GM19438 (cell line): ENCODE measurements around the gene DNASE1L3.

ENCODE experiments used
- ATAC-seq: cut with Tn5 transposase; IDR thresholded peaks from one replicate; pipeline ENCODE4 v1.9.1; 2021; ENCODE audit warnings: low read depth; ENCODE audit not compliant: unreplicated experiment

DNASE1L3 gene

DNA sequence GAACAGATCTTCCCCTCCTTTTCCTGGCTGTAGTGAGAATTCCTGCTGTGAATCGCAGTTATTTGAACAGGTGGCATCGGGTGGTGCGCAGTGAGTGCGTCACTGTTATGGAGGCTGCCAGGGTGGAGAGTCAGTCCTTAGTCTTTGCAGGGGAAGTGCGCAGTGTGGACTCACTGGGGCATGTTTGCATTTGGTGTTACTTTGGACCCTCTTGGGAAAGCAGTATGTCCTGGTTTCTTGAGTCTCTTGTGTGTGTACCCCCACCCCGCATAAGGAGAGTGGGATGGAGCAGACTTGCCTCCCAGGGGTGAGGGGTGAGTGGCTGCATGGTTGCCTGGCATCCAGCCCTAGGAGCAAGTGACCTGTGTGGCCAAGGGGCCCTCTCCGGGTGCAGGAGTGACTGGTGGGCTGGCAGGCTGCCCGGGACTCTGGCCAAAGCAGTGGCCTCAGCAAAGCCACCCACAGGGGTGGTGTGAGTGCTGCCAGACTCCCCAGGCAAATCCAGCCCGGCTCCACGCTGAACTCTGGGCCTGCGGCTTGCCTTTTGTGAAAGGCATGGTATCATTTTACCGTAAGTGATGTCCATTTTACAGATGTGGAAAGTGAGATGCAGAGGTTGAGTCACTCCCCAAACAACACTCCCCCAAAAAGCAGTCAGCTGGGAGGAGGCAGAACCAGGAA is 46.4 kb downstream of the DNASE1L3 start:
- no peak for ATAC-seq

DNA sequence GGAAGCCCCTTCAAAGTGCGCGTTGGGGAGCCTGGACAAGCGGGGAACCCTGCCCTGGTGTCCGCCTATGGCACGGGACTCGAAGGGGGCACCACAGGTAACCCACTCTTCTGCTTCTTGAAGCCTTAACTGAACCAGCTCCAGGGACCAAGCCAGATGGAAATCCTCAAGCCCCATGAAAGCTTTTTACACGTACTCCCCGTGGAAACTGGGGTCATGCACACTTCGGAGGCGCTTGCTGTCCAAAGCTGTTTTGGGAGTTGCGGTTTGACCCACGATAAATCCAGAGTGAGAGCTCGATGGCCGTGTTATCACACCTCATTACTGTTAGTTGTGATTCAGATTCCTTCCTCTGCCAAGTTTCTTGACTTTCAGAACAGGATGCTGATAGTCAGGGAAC is 47.5 kb downstream of the DNASE1L3 start:
- ATAC-seq, result no peak

DNA sequence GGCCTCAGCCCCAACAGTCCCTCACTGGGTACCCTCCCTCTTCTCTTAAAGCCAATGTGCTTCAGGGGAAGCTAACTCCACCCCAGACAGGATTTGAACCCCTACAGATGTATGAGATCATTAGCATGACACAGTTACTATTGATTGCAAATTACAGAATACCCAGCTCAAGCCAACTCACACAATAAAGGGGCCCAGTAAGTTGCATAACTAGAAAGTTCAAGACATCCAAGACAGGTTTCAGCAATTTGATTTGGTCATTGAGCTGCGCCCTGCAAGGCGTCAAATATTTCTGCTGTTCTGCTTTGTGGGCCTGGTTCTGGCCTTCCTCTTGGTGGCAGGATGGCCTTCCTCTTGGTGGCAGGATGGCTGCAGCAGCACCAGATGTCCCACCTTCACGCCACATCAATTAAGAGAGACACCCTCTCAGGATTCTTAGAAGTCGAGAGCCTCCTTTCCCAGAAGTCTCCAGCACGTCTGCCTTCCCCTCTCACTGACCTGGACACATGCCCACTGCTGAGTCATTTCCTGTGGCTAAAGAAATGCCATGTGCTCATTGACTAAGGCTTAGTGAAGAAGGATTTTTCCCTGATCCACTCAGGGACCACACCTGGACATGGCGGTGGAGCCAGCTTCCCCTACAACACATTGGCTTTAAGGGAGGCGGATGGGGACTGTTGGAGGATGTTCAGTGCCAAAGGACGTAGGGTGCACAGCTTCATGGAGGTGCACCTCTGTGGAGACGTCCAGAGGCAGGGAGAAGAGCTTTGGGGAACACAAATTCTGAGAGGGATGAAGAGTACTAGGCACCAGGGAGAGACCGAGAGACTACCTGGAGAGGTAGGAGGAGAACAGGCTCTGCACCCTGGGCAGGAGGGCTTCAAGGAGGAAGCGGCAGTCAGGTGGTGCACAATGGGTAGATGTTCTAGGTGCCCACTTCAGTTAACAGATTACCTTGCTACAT is 49.1 kb downstream of the DNASE1L3 start:
- no peak for ATAC-seq

DNA sequence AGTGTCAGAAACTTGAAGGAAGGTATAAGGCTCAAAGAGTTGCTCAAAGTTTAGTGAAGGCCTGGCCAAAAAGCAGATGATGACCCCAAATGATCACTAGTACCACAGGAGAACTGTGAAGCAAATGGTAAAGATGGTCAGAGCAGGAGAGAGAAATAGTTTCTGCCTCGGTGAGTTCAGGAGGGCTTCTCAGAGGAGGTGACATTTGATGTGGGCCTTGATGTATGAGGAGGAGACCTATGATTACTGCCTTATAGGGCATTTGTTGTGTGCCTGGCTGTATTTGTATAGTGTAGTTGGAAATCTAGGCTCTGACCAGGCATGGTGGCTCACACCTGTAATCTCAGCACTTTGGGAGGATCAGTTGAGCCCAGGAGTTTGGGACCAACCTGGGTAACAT is 50.4 kb downstream of the DNASE1L3 start:
- ATAC-seq, result no peak

DNA sequence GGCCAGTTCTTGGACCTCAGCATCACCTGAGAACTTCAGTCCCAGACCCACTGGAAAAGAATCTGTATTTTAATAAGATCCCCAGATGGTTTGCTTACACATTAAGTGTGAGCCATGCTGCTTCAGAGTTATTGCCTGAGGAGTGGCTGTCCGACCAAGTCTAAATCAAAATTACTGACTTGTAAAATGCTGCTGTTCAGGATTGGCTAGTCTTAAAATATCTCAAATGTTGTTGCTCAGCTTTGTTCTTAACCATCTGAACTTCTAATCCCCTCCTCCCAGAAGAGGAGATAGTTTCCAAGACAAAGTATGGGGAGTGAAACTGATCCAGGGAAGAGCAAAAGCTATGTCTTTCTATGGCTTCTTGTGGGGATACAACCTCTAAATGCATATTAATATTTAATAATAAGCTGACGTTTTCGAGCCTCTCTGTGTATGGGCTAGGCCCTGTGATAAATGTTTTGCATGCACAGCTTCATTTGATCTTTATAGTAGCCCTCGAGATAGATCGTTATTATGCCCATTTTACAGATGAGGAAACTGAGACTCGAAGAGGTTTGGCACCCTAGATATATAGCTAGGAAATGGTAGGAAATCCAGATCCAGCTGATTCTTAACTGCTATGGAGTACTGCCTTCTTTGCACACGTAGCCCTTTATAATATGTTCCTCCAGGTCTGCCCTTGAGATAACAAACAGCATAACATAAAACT is 52.2 kb downstream of the DNASE1L3 start:
- no peak for ATAC-seq

DNA sequence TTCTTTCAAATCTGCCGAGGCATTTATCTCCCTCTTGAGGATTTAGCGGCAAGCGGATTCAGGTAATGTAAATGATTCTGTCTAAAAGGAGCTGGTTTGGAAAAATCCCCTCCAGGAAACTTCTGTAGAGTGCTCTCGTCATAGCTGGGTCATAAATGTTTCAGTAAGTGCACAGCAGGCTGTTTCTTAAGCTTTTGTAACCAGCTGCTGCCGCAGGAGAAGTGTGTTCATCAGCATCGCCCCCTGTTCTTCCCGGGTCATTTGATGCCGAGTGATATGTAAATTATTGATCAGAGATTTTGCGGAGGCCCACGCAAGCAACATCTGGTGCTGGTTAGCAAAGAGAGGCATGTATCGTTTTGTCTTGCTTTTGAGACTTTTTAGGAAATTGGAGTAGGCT is 53.1 kb downstream of the DNASE1L3 start:
- ATAC-seq, result no peak

DNA sequence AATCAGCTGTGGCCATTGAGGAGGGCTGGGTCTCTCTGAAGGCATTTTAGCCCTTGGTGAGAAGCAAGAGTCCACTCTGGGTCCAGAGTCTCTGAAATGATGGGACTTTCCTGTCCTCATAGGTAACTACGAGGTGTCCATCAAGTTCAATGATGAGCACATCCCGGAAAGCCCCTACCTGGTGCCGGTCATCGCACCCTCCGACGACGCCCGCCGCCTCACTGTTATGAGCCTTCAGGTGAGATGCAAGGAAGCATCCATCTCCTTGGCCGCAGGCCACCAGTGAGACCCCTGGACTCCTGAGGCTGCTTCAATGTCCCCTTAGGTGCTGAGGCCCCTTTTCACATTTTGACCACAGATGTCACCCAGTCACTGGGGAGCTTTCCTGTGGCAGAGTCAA is 54.9 kb downstream of the DNASE1L3 start:
- ATAC-seq, result no peak

DNA sequence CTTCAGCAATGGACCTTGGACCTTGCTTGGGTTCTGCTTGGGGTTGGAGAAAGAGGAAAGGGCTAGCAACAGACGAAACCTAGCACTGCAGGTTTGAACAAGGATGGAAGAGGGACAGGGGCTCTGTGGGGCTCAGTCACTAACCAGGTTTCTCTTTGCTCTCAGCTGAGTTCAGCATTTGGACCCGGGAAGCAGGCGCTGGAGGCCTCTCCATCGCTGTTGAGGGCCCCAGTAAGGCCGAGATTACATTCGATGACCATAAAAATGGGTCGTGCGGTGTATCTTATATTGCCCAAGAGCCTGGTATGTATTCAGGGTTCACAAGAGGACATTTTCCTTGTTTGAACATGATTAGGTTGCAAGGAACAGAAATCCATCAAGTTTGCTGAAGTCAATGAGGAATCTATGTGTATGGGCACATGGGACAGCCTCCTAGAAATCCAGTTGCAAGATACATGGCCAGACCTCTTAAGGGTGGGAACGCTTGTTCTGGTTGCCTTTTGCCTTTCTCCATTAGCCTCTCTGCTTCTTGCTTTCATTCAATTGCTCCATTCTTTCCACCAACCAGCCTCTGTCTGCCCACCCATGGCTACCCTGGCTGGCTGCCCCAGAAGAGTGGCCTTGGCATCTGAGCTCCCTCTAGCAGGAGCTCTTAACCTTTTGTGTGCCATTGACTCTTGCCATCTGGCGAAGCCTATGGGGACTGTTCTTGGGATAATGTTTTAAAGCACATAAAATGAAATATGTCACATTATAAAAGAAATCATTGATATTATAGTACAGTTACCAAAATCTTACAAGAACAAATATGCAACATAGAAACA is 55.9 kb downstream of the DNASE1L3 start:
- ATAC-seq, result no peak

DNA sequence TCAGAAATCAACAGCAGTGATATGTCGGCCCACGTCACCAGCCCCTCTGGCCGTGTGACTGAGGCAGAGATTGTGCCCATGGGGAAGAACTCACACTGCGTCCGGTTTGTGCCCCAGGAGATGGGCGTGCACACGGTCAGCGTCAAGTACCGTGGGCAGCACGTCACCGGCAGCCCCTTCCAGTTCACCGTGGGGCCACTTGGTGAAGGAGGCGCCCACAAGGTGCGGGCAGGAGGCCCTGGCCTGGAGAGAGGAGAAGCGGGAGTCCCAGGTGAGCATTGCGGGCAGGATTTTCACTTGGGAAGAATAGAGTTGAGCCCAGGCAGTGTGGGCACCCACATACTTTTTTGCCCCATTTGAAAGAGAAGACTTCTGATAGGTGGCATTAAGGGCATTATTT is 57.4 kb downstream of the DNASE1L3 start:
- ATAC-seq, result no peak

DNA sequence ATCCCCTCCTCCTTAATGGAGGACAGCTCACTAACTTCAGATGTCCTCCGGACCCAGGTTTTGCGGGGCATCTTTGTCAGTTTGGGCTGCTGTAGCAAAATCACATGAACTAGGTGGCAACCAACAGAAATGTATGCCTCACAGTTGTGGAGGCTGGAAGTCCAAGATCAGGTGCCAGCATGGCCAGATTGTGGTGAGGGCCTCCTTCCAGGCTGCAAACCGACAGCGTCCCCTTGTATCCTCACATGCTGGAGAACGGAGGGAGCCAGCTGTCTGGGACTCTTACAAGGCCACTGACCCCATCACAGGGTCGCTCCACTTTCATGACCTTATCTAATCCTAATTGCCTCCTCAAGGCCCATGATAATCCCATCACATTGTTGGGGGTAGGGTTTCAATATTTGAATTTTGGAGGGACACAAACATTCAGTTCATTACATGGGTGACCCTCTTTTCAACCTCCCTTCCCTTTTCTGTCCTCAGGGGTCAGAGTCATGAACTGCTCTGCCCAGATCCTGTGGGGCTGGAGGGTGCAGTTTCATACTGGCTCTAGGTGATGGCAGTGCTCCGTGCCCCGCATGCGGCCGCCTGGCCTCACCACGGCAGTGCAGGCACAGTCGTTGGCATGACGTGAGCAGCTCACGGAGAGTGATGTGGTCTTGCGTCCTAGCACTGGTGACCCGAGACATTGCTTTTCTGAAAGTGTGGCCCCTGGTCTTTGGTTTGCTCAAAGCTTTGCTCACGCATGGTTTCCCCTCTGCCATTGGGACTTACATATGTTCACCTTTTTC is 58.4 kb downstream of the DNASE1L3 start:
- no peak for ATAC-seq

DNA sequence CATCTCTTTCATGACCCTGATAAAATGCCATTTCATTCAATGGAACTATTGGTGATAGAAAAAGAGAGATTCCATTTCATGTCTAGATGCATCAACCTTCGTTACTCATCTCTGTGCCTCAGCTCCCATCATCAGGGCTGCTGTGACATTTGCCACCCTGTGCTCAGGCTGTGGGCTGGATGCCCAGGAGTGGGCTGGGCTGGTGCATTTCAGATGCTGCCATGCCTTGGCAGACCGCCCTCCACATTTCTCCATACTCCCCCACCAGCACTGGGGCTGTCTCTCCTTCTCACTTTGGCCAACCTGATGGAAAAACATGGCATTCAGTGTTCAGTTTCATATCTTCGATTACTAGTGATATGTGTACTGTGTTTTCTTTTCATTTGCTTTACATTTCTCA is 59.1 kb downstream of the DNASE1L3 start:
- no peak for ATAC-seq

DNA sequence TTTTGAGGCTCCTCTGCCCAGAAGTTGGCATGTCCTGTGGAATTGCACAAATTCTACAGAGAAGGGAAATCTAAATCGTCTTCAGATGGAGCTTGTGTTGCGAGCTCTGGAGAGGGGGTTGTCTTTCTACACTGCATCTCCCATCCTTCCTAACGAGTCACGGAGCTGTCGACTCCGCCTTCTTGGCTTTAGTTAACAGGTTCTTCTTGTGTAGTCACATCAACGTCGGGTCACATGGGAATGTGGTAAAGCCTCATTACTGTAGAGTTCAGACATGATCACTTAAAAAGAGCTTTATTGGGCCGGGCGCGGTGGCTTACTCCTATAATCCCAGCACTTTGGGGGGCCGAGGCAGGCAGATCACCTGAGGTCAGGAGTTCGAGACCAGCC is 60.0 kb downstream of the DNASE1L3 start:
- ATAC-seq, result no peak

DNA sequence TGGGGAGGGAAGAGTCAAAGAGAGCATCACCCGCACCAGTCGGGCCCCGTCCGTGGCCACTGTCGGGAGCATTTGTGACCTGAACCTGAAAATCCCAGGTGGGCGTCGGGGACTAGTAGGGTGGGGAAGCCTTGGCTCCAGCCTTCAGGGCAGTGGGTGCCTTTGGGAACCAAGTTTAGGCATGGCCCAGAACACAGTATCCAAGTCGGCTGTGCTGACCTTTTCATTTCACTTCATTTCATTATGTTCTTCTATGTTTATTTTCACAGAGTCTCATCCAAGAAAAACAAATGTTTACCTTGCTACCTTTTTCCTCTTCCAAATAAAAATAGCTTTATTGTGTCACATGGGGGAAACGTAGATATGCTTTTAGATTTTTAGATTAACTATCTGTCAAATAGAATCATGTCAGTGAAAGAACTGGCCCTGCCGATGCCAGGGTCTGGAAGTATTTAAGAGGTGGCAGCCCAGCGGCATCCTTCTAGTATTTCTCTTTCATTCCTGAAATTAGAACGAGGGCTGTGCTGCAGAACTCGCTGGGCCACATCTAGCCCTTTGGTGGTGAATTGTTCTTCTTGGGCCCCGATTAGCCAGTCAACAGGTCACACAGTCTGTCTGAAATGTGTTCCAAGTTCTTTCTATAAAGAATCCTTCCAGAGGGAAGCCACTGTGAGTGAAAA is 60.5 kb downstream of the DNASE1L3 start:
- no peak for ATAC-seq

DNA sequence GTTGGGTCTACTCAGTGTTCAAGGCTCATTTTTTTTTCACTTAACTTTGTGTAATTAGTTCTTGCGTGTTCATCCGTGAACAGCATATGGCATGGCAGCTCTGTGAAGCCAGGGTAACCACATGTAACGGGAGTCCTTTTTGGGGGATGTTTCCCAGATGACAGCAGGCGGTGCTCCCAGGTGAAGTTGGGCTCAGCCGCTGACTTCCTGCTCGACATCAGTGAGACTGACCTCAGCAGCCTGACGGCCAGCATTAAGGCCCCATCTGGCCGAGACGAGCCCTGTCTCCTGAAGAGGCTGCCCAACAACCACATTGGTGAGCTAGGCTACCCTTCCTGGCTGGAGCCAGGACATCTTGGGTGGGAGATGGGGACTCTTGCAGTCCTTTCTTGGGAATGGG is 62.7 kb downstream of the DNASE1L3 start:
- ATAC-seq, result no peak

DNA sequence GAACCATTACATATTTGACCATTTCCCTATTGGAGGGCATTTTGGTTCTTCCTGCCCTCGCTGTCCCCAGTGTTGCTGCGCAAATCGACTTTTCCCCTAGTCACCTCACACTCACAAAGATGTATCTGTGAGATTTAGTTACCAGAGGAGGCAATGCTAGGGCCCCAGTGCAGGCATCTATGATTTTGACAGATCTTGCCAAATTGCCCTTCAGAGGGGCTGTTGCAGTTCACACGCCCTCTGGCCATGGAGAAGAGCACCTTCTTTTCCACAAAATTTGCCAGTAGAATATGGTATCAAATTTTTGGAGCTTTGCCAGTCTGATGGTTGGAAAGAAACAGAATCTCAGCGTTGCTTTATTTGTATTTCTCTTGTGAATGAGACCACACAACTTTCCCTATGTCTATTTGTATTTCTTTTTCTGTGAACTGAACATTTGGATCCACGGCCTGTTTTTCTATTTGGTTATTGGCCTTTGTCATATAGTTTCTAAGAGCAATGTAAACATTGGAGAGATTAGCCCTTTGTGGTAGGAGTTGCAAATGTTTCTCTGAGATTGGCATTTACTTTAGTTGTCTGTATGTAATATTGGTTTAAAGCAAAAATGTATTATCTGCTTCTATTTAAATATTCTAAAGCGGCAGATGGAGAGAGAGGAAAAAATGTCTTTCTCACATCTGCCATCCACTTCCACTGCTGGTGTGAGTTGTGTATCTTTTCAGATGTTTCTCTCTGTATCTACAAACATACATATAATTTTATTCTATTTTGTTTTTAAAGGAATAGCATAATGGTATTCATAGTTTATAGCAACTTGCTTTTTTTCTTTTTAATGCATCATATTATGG is 66.1 kb downstream of the DNASE1L3 start:
- ATAC-seq, result no peak

DNA sequence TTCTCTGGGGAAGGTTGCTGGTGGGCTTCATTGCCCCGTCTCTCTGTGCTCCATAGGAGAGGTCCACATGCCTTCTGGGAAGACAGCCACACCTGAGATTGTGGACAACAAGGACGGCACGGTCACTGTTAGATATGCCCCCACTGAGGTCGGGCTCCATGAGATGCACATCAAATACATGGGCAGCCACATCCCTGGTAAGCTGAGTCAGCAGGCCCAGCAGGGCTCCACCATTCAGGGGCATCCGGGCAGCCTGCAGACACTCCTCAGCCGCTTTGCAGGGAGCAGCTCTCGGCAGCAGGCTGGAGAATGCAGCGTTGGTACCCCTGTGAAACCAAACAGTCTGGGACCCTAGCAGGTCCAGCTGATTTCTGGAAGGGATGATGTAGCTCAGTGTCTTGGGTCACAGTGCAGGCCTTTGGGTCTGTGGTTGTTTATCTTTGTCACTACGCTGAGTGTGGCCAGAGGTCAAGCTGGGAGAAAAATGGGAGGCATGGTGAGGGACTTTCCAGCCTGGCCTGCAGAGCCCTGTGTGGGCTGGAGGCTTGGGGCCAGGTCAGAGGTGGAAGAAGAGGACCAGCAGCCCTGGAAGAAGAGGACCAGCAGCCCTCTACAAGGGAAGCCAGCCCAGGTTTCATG is 67.2 kb downstream of the DNASE1L3 start:
- ATAC-seq, result no peak
